ENCODE measurements around the gene RPRD1B. TPM values are rescaled to one million over a fixed set of nuclear protein-coding genes. Genes with fewer than 3 reads are reported as not detected.

Gene RPRD1B
- total RNA-seq, 2 donors from 2014 or later, result 60.1 to 75.8 TPM

DNA sequence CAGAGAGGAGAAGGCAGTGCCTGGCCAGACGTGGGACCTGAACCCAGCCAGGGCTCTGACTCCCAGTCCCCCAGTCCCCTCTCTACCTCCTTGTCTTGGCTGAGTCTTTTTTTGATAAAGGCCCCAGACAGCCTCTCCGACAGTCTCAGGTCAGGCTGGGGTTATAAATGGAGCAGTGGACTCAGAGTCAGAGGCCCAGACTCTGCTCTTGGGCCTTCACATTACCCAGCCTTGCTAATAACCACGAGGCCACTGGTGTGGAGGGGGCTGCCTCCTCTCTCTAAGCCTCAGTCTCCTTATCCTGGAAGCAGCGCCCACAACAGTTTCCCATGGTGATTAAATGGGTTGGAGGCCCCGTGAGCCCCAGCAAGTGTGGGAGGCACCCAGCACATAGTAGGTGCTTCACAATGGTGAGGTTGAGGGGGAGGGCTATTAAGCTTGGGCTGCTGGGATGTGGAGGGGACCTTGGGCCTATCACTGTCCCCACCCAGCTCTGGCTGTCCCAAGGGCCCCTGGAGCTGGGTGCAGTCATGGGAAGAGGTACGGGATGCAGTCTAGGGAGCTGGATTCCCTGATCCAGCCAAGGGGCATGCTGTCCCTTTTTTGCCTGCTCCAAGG is 95.8 kb downstream of the RPRD1B start:
- H3K4me3 ChIP-seq, result no peak overlapping the region
- H3K27ac ChIP-seq, result peak overlapping the region; percentile 77 to 86
- peaks cover 0 to 45% of the 10 kb centered on the region in 2 donors for H3K4me1 ChIP-seq
- no peaks in the 10 kb centered on the region for H3K27me3 ChIP-seq
- DNase-seq (ENCODE audit: low spot score), result no peak
- H3K36me3 ChIP-seq, result peaks cover 49% of the 10 kb centered on the region
- H3K9me3 ChIP-seq, result no peaks in the 10 kb centered on the region
- TF ChIP-seq, protein P1, sequence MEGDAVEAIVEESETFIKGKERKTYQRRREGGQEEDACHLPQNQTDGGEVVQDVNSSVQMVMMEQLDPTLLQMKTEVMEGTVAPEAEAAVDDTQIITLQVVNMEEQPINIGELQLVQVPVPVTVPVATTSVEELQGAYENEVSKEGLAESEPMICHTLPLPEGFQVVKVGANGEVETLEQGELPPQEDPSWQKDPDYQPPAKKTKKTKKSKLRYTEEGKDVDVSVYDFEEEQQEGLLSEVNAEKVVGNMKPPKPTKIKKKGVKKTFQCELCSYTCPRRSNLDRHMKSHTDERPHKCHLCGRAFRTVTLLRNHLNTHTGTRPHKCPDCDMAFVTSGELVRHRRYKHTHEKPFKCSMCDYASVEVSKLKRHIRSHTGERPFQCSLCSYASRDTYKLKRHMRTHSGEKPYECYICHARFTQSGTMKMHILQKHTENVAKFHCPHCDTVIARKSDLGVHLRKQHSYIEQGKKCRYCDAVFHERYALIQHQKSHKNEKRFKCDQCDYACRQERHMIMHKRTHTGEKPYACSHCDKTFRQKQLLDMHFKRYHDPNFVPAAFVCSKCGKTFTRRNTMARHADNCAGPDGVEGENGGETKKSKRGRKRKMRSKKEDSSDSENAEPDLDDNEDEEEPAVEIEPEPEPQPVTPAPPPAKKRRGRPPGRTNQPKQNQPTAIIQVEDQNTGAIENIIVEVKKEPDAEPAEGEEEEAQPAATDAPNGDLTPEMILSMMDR (IDR thresholded peaks at IDR 0.05), result no peak

DNA sequence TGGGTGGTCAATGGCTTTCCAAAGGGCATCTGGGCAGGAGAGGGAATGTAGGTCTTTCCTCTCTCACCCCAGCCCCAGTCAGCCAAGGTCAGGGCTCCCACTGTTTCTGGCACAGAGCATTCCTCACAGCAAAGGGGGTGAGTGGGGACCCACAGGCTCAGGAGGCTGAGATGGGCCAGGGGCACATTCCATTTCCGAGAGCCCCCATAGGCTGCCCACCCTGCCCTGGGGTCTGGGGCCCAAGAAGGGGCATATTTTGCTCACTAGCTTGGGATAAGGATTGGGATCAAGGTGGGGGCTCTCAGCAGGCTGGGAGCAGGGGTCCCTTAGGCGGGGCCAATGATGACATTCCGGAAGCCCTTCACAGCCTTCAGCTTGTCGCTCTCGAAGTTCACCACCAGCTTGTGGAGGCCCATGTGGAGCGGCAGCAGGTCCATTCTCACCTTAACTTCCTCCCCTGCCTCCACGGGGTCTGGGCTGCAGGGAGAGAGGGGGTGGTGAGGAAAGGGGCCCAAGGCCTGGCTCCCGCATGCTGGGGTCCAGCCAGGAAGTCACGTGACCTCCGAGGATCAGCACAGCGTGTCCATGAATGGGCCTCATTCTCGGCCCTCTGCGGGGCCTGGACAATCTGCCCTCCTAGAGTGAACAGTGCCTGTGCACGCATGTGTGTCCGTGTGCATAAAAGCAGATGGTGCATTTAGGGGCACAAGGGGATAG is 96.5 kb downstream of the RPRD1B start:
- peaks cover 0 to 51% of the 10 kb centered on the region in 2 donors for H3K4me1 ChIP-seq
- peak overlapping the region in 1 of 2 donors; percentile 77 for H3K27ac ChIP-seq

DNA sequence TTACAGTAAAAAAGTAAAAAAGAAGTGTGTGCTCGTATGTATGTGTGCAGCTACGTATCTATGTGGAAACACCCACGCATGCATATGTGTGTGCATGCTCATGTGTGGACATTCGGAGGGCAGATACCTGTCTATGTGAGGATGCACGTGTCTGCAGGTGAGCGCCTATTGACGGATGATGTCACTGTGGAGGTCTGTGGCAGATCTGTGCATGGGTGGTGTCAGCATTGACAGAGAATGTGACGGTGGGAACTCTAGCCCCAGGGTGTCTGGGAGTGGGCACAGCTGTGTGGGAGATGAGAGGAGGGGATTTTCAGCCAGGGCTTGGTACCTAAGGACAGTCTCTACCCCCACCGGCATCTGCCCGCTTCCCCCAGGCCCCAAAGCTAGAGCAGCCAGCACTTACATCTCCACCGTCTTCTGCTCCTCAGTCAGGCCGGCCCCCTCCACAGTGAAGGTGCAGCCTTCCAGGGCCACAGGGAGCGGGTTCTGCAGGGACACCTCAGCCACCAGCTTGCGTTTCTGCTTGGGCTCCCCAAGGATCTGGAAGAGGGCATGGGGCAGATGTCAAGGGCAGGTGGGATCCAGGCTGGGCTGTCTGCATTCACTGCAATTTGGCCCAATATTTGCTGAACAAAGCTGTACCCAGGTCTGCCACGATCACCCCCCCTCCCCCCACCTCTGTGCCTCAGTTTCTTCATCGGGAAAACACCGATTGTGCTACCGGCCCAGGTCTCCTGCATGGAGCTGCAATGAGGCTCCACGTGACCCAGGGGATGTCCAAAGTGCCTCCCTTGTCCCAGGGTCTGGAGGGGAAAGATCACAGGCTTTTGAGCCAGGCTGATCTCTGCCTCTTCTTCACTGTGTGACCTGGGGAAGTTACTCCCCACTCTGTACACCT is 97.4 kb downstream of the RPRD1B start:
- no peaks in the 10 kb centered on the region for H3K9me3 ChIP-seq
- TF ChIP-seq, protein P1 (IDR thresholded peaks at IDR 0.05), result no peak
- no peak for DNase-seq (ENCODE audit: low spot score)
- H3K27me3 ChIP-seq, result no peaks in the 10 kb centered on the region
- no peak overlapping the region for H3K4me3 ChIP-seq
- no peak overlapping the region for H3K27ac ChIP-seq
- H3K4me1 ChIP-seq, result peaks cover 0 to 51% of the 10 kb centered on the region in 2 donors
- peaks cover 56% of the 10 kb centered on the region for H3K36me3 ChIP-seq

More for the DNA sequence above, 96.5 kb downstream of the RPRD1B start:
- TF ChIP-seq, protein P1 (IDR thresholded peaks at IDR 0.05), result no peak
- Histone ChIP-seq H3K36me3 (peaks cover 49% of the 10 kb centered on the region), H3K9me3 (no peaks in the 10 kb centered on the region), H3K4me3 (no peak overlapping the region), H3K27me3 (no peaks in the 10 kb centered on the region)
- no peak for DNase-seq (ENCODE audit: low spot score)

DNA sequence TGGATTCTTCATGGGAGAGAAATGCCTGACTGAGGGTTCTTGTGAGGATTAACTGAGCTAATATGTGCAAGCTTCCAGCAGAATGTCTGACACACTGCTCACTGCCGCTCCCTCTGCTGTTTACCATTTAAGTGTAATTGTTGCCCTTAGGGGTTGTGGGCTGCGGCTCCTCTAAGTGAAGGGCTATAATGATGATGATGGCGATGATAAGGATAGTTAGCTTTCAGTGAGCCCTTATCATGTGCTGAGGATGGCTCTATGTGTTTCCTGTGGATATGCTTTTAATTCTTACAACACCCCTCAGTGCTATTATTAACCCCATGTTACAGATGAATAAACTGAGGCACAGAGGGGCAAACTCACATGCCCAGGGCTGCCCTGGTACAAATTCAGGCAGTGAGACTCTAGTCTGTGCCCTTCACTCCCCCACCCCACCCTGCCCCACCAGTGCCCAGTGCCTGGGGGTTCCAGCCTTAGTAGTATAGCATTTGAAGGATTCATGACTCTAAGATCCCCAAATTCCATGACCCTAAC is 98.1 kb downstream of the RPRD1B start:
- H3K36me3 ChIP-seq, result peaks cover 63% of the 10 kb centered on the region
- TF ChIP-seq, protein P1 (IDR thresholded peaks at IDR 0.05), result no peak
- H3K9me3 ChIP-seq, result no peaks in the 10 kb centered on the region
- H3K4me1 ChIP-seq, result peaks cover 0 to 51% of the 10 kb centered on the region in 2 donors
- H3K27ac ChIP-seq, result no peak overlapping the region
- H3K27me3 ChIP-seq, result no peaks in the 10 kb centered on the region
- DNase-seq (ENCODE audit: low spot score), result no peak
- no peak overlapping the region for H3K4me3 ChIP-seq

DNA sequence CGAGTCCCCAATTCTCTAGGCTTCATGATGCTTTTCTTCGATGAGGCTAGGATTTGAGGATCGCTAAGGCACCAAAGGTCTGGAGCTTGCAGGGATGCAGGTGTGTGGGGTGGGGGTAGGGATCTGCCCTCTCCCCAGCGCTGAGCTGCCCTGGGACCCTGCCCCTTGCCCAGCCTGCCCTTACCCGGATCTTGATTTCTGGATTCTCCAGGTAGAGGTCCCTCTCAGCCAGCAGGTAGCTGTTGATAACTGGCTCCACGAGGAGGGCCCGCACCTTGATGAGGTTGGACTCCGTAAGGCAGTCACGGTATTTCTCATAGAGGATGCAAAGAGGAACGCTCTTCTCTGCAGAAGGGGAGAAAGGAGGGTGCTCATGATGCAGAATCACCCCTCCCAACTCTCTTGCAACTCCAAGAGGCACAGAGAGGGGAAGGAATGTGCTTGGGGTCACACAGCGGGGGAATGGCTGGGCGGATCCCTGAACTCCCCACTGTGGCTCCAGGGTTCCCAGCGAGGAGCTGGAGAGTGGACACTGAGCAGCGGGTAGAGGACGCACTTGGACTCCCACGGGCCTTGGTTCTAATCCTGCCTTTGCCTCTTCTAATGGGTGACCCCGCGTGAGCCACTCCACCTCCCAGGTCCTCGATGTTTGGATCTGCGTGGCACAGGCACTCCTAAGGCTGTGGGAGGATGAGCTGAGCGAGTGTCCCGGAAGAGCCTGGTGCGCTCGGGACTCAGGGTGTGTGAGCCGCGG is 98.8 kb downstream of the RPRD1B start:
- Histone ChIP-seq H3K4me3 (no peak overlapping the region), H3K27ac (peak overlapping the region in 1 of 2 donors; percentile 18), H3K27me3 (no peaks in the 10 kb centered on the region), H3K4me1 (peaks cover 0 to 51% of the 10 kb centered on the region in 2 donors), H3K9me3 (no peaks in the 10 kb centered on the region), H3K36me3 (peaks cover 70% of the 10 kb centered on the region)
- TF ChIP-seq, protein P1 (IDR thresholded peaks at IDR 0.05), result no peak
- DNase-seq (ENCODE audit: low spot score), result no peak
